Karpas-422 (cell line): ENCODE measurements around the gene TRMT10A. TPM values are rescaled to one million over a fixed set of nuclear protein-coding genes. Genes with fewer than 3 reads are reported as not detected.
A peak's percentile ranks its signal among the peaks of the same experiment; 100 is the strongest.

ENCODE experiments used
- DNase-seq: peaks from one replicate; pipeline ENCODE4 v3.0.0-alpha.2; 2015
- H2AFZ ChIP-seq: fragments of 200-600 bp; sonication (generic); 2 replicates; pipeline ENCODE4 v1.6.1; 2014; ENCODE audit warnings: antibody characterized with exemption, low read length, mixed read lengths
- H3K27ac ChIP-seq: fragments of 200-600 bp; sonication (generic); 2 replicates; pipeline ENCODE4 v1.5.1; 2014; ENCODE audit warnings: mild to moderate bottlenecking, low read length, moderate library complexity
- H3K27me3 ChIP-seq: fragments of 200-600 bp; sonication (generic); 2 replicates; pipeline ENCODE4 v1.6.1; 2014; ENCODE audit warnings: low read length, mixed read lengths
- H3K36me3 ChIP-seq: fragments of 200-600 bp; sonication (generic); 2 replicates; pipeline ENCODE4 v1.6.1; 2014; ENCODE audit warnings: low read length, mixed read lengths; ENCODE audit not compliant: insufficient read depth
- H3K4me1 ChIP-seq: fragments of 200-600 bp; sonication (generic); 2 replicates; pipeline ENCODE4 v1.6.1; 2014; ENCODE audit warnings: mild to moderate bottlenecking, low read length, mixed read lengths
- H3K4me2 ChIP-seq: fragments of 200-600 bp; sonication (generic); 2 replicates; pipeline ENCODE4 v1.6.1; 2014; ENCODE audit warnings: low read length, low read depth, mild to moderate bottlenecking; ENCODE audit not compliant: poor library complexity, severe bottlenecking
- H3K4me3 ChIP-seq: fragments of 200-600 bp; sonication (generic); 2 replicates; pipeline ENCODE4 v1.5.1; 2014; ENCODE audit warnings: mild to moderate bottlenecking, antibody characterized with exemption, low read length, mixed read lengths
- H3K79me2 ChIP-seq: fragments of 200-600 bp; sonication (generic); 2 replicates; pipeline ENCODE4 v1.6.1; 2014; ENCODE audit warnings: mild to moderate bottlenecking, low read length, mixed read lengths
- H3K9ac ChIP-seq: fragments of 200-600 bp; sonication (generic); 2 replicates; pipeline ENCODE4 v1.6.0; 2014; ENCODE audit warnings: low read length
- H3K9me2 ChIP-seq: fragments of 200-600 bp; sonication (generic), shearing (Covaris generic); replicated peaks from 2 replicates; pipeline ENCODE4 v1.6.0; 2014; ENCODE audit warnings: mild to moderate bottlenecking, low read length, moderate library complexity; ENCODE audit not compliant: insufficient read depth
- H3K9me3 ChIP-seq: fragments of 300-700, 200-600 bp; sonication (generic); 2 replicates; pipeline ENCODE4 v1.6.1; 2014; ENCODE audit warnings: low read length, mixed read lengths
- H4K20me1 ChIP-seq: fragments of 200-600 bp; sonication (generic); 2 replicates; pipeline ENCODE4 v1.6.1; 2014; ENCODE audit warnings: mild to moderate bottlenecking, antibody characterized with exemption, low read length, low read depth; ENCODE audit not compliant: insufficient read depth
- total RNA-seq: library from RNA; depleted of rRNA; stranded (reverse); fragments of >200 nt; shearing (Covaris generic); gene quantifications from 2 replicates; pipeline ENCODE4 v1.2.3, GENCODE V29; 2014; ENCODE audit warnings: low replicate concordance

Gene TRMT10A
- total RNA-seq, 1 experiment from 2014 or later, result 15.1 TPM

DNA sequence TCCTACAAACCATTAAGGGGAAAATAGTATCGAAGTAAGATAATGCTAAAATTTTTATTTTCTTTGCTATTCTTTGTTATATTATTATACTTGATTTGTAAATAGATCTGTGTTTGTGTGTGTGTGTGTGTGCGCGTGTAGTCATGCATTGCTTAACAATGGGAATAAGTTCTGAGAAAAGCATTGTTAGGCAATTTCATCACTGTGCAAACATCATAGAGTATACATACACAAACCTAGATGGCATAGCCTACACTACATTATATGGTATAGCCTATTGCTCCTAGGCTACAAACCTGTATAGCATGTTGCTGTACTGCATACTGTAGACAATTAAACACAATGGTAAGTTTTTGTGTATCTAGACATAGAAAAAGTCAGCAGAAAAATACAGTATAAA is 27.9 kb upstream of the TRMT10A start:
- Histone ChIP-seq H3K4me1 (no peaks in the 10 kb centered on the region), H3K9me2 (no peaks in the 10 kb centered on the region), H4K20me1 (no peaks in the 10 kb centered on the region), H2AFZ (no peak overlapping the region), H3K4me2 (no peak overlapping the region), H3K79me2 (no peaks in the 10 kb centered on the region), H3K9ac (no peak overlapping the region), H3K4me3 (no peak overlapping the region), H3K9me3 (no peaks in the 10 kb centered on the region), H3K27me3 (no peaks in the 10 kb centered on the region), H3K27ac (no peak overlapping the region), H3K36me3 (no peaks in the 10 kb centered on the region)
- DNase-seq, result no peak

DNA sequence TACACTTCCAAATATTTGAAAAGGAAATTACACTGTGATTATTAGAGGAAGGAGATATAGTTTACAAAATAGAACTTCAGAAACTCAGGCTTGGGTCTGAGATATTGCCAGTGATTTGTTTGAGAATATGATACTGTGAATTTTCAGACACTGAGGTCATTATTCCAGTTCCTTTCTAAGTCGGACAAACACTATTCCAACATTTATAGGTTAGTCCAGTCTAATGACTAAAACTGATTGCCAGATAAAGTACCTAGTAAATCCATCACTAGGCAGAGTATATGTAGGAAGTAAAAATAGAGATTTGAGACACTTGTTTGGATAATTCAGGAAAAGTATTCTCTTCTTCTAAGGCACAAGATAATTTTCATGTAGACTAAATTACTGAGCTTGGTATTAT is 24.0 kb upstream of the TRMT10A start:
- H3K9me3 ChIP-seq, result no peaks in the 10 kb centered on the region
- no peaks in the 10 kb centered on the region for H3K79me2 ChIP-seq
- H3K27ac ChIP-seq, result no peak overlapping the region
- H3K9ac ChIP-seq, result no peak overlapping the region
- no peaks in the 10 kb centered on the region for H4K20me1 ChIP-seq
- no peak overlapping the region for H3K4me3 ChIP-seq
- DNase-seq, result no peak
- no peak overlapping the region for H3K4me2 ChIP-seq
- no peaks in the 10 kb centered on the region for H3K9me2 ChIP-seq
- H2AFZ ChIP-seq, result no peak overlapping the region
- H3K36me3 ChIP-seq, result no peaks in the 10 kb centered on the region
- H3K4me1 ChIP-seq, result peaks cover 10% of the 10 kb centered on the region
- no peaks in the 10 kb centered on the region for H3K27me3 ChIP-seq

- H3K9me3 ChIP-seq, result no peaks in the 10 kb centered on the region
- no peaks in the 10 kb centered on the region for H3K36me3 ChIP-seq
- no peak overlapping the region for H2AFZ ChIP-seq
- peaks cover 10% of the 10 kb centered on the region for H3K4me1 ChIP-seq
- no peak overlapping the region for H3K9ac ChIP-seq
- no peak overlapping the region for H3K4me2 ChIP-seq
- H3K4me3 ChIP-seq, result no peak overlapping the region
- no peaks in the 10 kb centered on the region for H3K27me3 ChIP-seq
- no peak overlapping the region for H3K27ac ChIP-seq
- no peaks in the 10 kb centered on the region for H4K20me1 ChIP-seq
- no peaks in the 10 kb centered on the region for H3K9me2 ChIP-seq
- DNase-seq, result no peak
- H3K79me2 ChIP-seq, result no peaks in the 10 kb centered on the region
Observed at GRCh38 chr4:99587309-99587708, 23.5 kb upstream of the TRMT10A start.

GRCh38 chr4:99586797-99587196 is 23.0 kb upstream of the TRMT10A start:
- H3K9ac ChIP-seq, result no peak overlapping the region
- no peaks in the 10 kb centered on the region for H3K9me3 ChIP-seq
- no peak overlapping the region for H3K4me2 ChIP-seq
- no peaks in the 10 kb centered on the region for H3K27me3 ChIP-seq
- peaks cover 10% of the 10 kb centered on the region for H3K4me1 ChIP-seq
- H3K36me3 ChIP-seq, result no peaks in the 10 kb centered on the region
- no peaks in the 10 kb centered on the region for H4K20me1 ChIP-seq
- no peaks in the 10 kb centered on the region for H3K79me2 ChIP-seq
- no peak overlapping the region for H3K4me3 ChIP-seq
- H3K27ac ChIP-seq, result no peak overlapping the region
- DNase-seq, result no peak
- H2AFZ ChIP-seq, result no peak overlapping the region
- no peaks in the 10 kb centered on the region for H3K9me2 ChIP-seq

DNA sequence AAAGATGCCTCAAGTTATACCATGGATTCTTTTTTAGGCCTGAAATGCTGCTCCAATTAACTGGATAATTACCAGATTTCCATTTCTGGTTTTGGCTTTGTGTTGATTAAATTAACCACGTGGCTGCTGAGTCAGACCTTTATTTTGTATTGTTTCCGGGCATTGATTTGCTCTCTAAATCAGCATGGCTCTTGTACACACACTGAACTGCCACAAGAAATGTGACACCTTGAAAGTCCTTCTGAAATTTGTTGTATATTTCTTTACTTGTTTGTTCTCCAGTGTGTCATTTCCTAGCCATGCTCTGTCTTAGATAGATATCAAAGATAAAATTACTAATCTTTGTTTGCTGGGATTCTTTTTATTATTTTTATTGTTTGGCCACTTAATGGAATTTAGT is 22.5 kb upstream of the TRMT10A start:
- Histone ChIP-seq H3K9ac (no peak overlapping the region), H3K4me2 (no peak overlapping the region), H4K20me1 (no peaks in the 10 kb centered on the region), H3K79me2 (no peaks in the 10 kb centered on the region), H3K27ac (no peak overlapping the region), H3K36me3 (no peaks in the 10 kb centered on the region), H3K9me2 (no peaks in the 10 kb centered on the region), H2AFZ (no peak overlapping the region), H3K4me1 (peaks cover 10% of the 10 kb centered on the region), H3K4me3 (no peak overlapping the region), H3K27me3 (no peaks in the 10 kb centered on the region), H3K9me3 (no peaks in the 10 kb centered on the region)
- DNase-seq, result no peak

GRCh38 chr4:99585516-99585915 is 21.7 kb upstream of the TRMT10A start:
- Histone ChIP-seq H3K27me3 (no peaks in the 10 kb centered on the region), H3K4me2 (no peak overlapping the region), H3K36me3 (no peaks in the 10 kb centered on the region), H3K27ac (no peak overlapping the region), H3K4me1 (peaks cover 10% of the 10 kb centered on the region), H4K20me1 (no peaks in the 10 kb centered on the region), H3K9ac (no peak overlapping the region), H2AFZ (no peak overlapping the region), H3K9me3 (no peaks in the 10 kb centered on the region), H3K79me2 (no peaks in the 10 kb centered on the region), H3K4me3 (no peak overlapping the region), H3K9me2 (no peaks in the 10 kb centered on the region)
- no peak for DNase-seq

- no peaks in the 10 kb centered on the region for H4K20me1 ChIP-seq
- no peaks in the 10 kb centered on the region for H3K79me2 ChIP-seq
- H3K36me3 ChIP-seq, result no peaks in the 10 kb centered on the region
- no peak overlapping the region for H3K4me2 ChIP-seq
- H3K9me2 ChIP-seq, result no peaks in the 10 kb centered on the region
- H3K4me3 ChIP-seq, result no peak overlapping the region
- H3K27me3 ChIP-seq, result no peaks in the 10 kb centered on the region
- H3K27ac ChIP-seq, result no peak overlapping the region
- no peak for DNase-seq
- no peak overlapping the region for H2AFZ ChIP-seq
- no peak overlapping the region for H3K9ac ChIP-seq
- no peaks in the 10 kb centered on the region for H3K9me3 ChIP-seq
- H3K4me1 ChIP-seq, result peaks cover 16% of the 10 kb centered on the region
Observed at GRCh38 chr4:99578714-99579113, 14.9 kb upstream of the TRMT10A start.

GRCh38 chr4:99574530-99575324 is 10.9 kb upstream of the TRMT10A start, which contains the start of gene MTTP:
Gene MTTP, plus strand, starts transcription at chr4:99574824. Its CDS starts 86 bp downstream, at chr4:99574910.
- Histone ChIP-seq H3K9me3 (no peaks in the 10 kb centered on the region), H3K79me2 (no peaks in the 10 kb centered on the region), H3K36me3 (no peaks in the 10 kb centered on the region), H3K9ac (0 out of 2 replicates have a peak within 1 kb of the TSS, but pooled peaks have one; percentile 20), H3K4me2 (peak within 1 kb of the TSS; percentile 61), H3K9me2 (no peaks in the 10 kb centered on the region), H2AFZ (peak within 1 kb of the TSS; percentile 93), H3K4me1 (peaks cover 30% of the 10 kb centered on the region), H4K20me1 (no peaks in the 10 kb centered on the region), H3K27me3 (no peaks in the 10 kb centered on the region), H3K4me3 (peak within 1 kb of the TSS; percentile 42; the same call in 1 of the 2 replicates), H3K27ac (no peak within 1 kb of the TSS)
- peak; percentile 50 for DNase-seq
